HG03469 (cell line): ENCODE results near the gene ST3GAL6.

ENCODE experiments used
- ATAC-seq: cut with Tn5 transposase; IDR thresholded peaks from one replicate; pipeline ENCODE4 v1.9.1; 2021; ENCODE audit warnings: mild to moderate bottlenecking, moderate library complexity, moderate number of reproducible peaks; ENCODE audit not compliant: unreplicated experiment

ST3GAL6 gene

DNA sequence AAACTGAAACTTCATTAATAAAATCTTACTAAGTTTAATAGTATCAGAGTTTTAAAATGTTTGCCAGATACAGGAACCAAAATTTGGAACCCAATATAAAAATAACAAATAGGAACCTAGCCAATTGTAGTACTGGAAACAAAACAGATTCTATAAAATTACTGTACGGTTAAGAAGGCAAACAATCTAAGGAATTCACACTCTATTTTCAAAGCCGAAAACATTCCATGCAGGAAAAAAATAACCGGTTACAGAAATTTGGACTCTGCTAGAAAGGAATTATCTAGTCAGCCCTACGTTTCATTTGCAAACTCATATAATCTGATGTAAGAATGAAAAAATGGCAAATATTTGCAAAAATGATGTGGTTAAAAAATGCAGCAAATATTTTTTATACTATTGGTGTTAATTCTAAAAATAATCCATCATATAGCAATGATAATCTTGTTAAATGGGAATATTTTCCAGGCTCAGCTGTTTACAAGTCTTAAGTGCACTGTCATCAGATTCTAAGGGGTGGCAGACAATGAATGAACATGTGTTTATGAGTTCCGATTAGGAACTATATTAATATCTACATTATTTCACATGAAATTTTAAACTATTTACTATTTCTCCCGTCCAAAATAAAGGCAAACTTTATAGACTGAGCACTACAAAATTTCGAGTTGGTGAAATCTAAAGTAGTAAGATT lies 80.3 kb downstream of the ST3GAL6 start:
- ATAC-seq, result no peak
